ENCODE data around the gene RIC8B.

Gene RIC8B

GRCh38 chr12:106868982-106869700 lies 94.7 kb downstream of the RIC8B start:
- Mint-ChIP-seq H3K9me3 (no peaks in the 10 kb centered on the region), H3K27me3 (ENCODE audit: low read depth, poor library complexity) (no peaks in the 10 kb centered on the region), H3K27ac (no peak overlapping the region), H3K4me3 (no peak overlapping the region), H3K36me3 (ENCODE audit: low read depth) (peaks cover 44% of the 10 kb centered on the region), H3K4me1 (no peaks in the 10 kb centered on the region)
- TF ChIP-seq CTCF (IDR thresholded peaks at IDR 0.05) = no peak
- no peak for DNase-seq

GRCh38 chr12:106870116-106870515 lies 95.6 kb downstream of the RIC8B start:
- DNase-seq = no peak
- Mint-ChIP-seq H3K36me3 (ENCODE audit: low read depth) (peaks cover 42% of the 10 kb centered on the region), H3K27ac (no peak overlapping the region), H3K9me3 (no peaks in the 10 kb centered on the region), H3K4me3 (no peak overlapping the region), H3K4me1 (no peaks in the 10 kb centered on the region), H3K27me3 (ENCODE audit: low read depth, poor library complexity) (no peaks in the 10 kb centered on the region)
- TF ChIP-seq CTCF (IDR thresholded peaks at IDR 0.05) = no peak

GRCh38 chr12:106871477-106871876 lies 97.0 kb downstream of the RIC8B start:
- Mint-ChIP-seq H3K4me3 (no peak overlapping the region), H3K4me1 (no peaks in the 10 kb centered on the region), H3K9me3 (no peaks in the 10 kb centered on the region), H3K27ac (no peak overlapping the region), H3K36me3 (ENCODE audit: low read depth) (peaks cover 42% of the 10 kb centered on the region), H3K27me3 (ENCODE audit: low read depth, poor library complexity) (no peaks in the 10 kb centered on the region)
- no peak for DNase-seq
- TF ChIP-seq CTCF (IDR thresholded peaks at IDR 0.05) = no peak

GRCh38 chr12:106873983-106874382 lies 99.5 kb downstream of the RIC8B start:
- H3K27me3 Mint-ChIP-seq (ENCODE audit: low read depth, poor library complexity) = no peaks in the 10 kb centered on the region
- H3K27ac Mint-ChIP-seq = no peak overlapping the region
- no peak for TF ChIP-seq CTCF (IDR thresholded peaks at IDR 0.05)

GRCh38 chr12:106878804-106879203 lies 104.3 kb downstream of the RIC8B start:
- Mint-ChIP-seq H3K27me3 (ENCODE audit: low read depth, poor library complexity) (no peaks in the 10 kb centered on the region), H3K4me1 (peaks cover 4% of the 10 kb centered on the region), H3K9me3 (no peaks in the 10 kb centered on the region), H3K4me3 (no peak overlapping the region), H3K36me3 (ENCODE audit: low read depth) (peaks cover 53% of the 10 kb centered on the region), H3K27ac (no peak overlapping the region)
- TF ChIP-seq CTCF (IDR thresholded peaks at IDR 0.05) = no peak
- no peak for DNase-seq

More at GRCh38 chr12:106873983-106874382, 99.5 kb downstream of the RIC8B start:
- no peak for DNase-seq
- Mint-ChIP-seq H3K9me3 (no peaks in the 10 kb centered on the region), H3K4me1 (no peaks in the 10 kb centered on the region), H3K36me3 (ENCODE audit: low read depth) (peaks cover 36% of the 10 kb centered on the region), H3K4me3 (no peak overlapping the region)

GRCh38 chr12:106879612-106880011 lies 105.1 kb downstream of the RIC8B start:
- H3K27me3 Mint-ChIP-seq (ENCODE audit: low read depth, poor library complexity) = no peaks in the 10 kb centered on the region
- H3K27ac Mint-ChIP-seq = no peak overlapping the region
- peaks cover 4% of the 10 kb centered on the region for H3K4me1 Mint-ChIP-seq
- TF ChIP-seq CTCF (IDR thresholded peaks at IDR 0.05) = no peak
- H3K36me3 Mint-ChIP-seq (ENCODE audit: low read depth) = peaks cover 53% of the 10 kb centered on the region
- H3K9me3 Mint-ChIP-seq = no peaks in the 10 kb centered on the region
- no peak for DNase-seq
- no peak overlapping the region for H3K4me3 Mint-ChIP-seq

Measured in nephron progenitor cell (in vitro differentiated cells).